AG10803 (cell line): ENCODE data around the gene BCL11B.
A peak's percentile ranks its signal among the peaks of the same experiment; 100 is the strongest.

ENCODE experiments used
- DNase-seq: peaks from one replicate; pipeline ENCODE4 v3.0.0; 2010; ENCODE audit warnings: low read depth
- H3K4me3 ChIP-seq: 2 replicates; pipeline ENCODE4 v1.5.1; 2011; ENCODE audit warnings: mild to moderate bottlenecking, low read length, control low read depth
- TF ChIP-seq, protein P1 (sequence below): conservative IDR thresholded peaks from 2 replicates; pipeline ENCODE4 v1.5.1; 2011; ENCODE audit warnings: mild to moderate bottlenecking, low read length, control low read depth, inconsistent platforms

The BCL11B gene

DNA sequence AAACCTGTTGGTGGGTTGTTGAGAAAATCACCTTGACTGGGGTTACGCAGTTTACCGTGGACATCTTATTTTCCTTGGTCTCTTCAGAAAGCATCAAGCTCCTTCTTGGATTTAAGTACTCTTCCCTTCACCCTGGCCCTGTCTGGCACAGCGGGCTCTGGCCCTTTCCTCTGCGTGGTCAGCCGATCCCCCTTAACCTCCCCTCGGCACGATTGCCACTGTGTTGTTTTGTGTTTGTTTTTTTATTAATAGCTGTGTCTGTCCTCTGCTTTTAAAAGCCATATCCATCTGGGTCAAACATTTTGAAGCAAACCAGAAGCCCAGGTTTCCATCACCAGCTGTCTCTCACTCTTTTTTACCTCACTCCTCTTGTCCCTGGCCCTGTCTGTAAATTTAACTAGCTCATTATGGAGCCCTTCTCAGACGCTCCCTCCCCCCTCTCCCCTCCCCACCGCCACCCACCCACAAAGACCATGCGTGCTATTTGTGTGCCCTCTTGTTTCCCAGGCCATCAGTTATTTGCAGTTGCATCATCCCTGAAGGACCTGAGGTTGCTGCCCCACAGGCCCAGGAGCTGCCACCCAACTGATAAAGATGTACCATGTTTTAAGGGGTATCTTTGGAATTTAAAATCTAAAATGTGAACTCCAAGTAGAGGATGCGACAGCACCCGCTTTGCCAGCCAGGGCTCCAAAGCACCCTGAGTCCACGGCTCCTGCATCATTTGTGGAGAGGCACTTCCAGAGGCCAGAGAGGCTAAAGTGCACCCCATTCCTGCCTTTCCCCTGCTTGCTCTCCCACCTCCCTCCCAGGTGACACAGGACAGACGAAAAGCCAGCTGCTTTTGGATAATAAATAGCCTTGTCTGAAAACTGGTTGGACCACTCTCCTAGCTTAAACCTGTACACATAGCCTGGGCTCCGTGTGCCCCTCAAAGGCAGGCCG is 3.9 kb downstream of the BCL11B start:
- TF ChIP-seq, protein P1, sequence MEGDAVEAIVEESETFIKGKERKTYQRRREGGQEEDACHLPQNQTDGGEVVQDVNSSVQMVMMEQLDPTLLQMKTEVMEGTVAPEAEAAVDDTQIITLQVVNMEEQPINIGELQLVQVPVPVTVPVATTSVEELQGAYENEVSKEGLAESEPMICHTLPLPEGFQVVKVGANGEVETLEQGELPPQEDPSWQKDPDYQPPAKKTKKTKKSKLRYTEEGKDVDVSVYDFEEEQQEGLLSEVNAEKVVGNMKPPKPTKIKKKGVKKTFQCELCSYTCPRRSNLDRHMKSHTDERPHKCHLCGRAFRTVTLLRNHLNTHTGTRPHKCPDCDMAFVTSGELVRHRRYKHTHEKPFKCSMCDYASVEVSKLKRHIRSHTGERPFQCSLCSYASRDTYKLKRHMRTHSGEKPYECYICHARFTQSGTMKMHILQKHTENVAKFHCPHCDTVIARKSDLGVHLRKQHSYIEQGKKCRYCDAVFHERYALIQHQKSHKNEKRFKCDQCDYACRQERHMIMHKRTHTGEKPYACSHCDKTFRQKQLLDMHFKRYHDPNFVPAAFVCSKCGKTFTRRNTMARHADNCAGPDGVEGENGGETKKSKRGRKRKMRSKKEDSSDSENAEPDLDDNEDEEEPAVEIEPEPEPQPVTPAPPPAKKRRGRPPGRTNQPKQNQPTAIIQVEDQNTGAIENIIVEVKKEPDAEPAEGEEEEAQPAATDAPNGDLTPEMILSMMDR = no peak
- DNase-seq = no peak
- no peak overlapping the region for H3K4me3 ChIP-seq

DNA sequence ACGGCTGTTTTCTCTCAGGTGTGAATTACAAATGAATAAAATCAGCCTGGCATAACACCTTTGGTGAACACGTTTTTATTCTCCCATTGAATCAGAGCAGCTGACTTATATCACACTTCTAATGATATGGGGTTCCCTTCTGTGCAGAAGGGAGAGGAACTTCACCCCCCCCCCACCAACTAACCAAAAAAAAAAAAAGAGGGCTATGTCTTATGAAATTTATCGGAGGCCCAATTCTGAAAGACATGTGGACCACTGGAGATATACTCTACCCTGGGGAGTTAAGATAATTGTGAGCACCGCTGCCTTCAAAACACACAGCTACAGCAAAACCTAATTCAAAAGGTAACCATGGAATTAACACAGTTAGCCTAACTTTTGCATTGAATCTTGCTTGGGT is 4.6 kb downstream of the BCL11B start:
- TF ChIP-seq, protein P1 = no peak
- no peak for DNase-seq
- H3K4me3 ChIP-seq = no peak overlapping the region

DNA sequence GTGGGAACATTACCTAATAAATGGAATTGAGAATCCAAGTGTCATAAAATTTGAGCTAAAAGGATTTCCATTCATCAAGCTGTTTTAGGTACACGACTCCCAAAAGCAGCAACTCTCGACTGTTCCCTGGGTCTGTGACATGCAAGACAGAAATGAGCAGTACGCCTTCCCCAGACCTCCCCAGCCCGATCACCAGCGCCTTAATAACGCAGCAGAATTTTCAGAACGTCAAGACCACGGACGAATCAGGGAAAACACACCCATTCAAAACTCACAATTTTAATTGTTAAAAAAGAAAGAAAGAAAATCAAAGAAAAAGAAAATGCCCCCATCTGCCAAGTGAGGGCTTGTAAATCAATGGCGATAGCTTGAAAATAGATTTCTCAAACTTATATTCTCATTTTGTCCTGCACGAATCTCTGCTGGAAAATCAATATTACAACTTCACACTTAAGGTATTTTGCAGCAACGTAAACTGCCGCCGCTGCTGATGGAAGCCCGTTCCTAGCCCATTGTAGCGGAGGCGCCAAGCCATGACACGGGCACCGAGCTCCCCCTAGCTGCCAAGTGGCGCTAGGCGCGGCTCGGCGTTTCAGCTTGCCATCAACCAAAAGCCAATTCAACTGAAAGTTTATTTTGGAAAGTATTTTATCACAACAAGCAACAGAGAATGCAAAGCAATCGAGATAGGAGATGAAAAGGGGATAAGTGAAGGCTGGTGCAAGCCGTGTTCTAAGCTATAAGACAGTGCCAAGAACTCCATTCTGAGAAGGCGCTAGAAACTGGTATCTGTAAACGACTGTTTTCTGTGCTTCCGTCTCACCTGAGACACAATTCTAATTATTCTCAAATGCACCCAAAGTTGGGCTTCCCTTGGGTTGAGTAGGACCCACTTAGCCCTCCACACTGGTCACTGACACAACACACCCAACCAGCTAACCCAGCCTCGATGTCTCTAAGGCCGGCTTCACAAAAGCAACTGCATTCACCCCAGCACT is 5.5 kb downstream of the BCL11B start:
- H3K4me3 ChIP-seq = peak overlapping the region; percentile 43
- TF ChIP-seq, protein P1 = peak; percentile 98
- peak; percentile 62 for DNase-seq

- TF ChIP-seq, protein P1 = no peak
- no peak for DNase-seq
- H3K4me3 ChIP-seq = no peak overlapping the region
These were observed 6.4 kb downstream of the BCL11B start for GRCh38 chr14:99265571-99265970.

DNA sequence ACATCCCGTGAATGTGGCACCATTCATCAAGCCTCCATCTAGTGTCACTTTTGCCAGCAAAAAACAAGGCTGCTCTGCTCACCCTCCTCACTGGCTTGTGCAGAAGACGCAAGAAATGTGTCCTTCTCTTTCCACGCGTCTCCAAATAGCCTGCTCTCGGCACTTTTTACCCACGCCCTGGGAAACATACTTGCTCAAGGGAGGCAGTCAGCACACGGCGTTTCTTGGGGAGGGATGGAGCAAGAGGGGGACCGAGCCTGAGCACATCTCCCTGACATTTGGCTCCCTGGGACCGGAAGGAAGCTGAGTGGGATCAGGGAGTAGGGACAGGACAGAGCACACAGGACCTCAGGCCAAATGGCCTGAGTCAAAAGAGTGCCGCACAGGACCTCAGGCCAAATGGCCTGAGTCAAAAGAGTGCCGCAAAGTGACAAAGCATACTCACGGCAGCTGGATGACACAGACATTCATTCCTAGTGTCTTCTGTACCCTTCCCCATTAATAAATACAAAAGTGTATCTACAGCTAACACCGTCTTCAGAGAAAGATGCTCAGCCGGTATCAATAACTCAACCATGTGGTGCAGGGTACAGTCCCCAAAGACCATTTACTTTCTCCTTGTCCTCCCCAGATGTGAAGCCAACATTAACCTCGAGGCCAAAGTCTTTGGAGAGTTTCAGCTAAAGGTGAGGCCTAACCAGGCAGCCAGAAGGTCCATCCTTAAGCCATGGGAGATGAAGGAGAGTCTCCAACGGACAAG is 7.1 kb downstream of the BCL11B start:
- no peak for DNase-seq
- TF ChIP-seq, protein P1 = no peak
- no peak overlapping the region for H3K4me3 ChIP-seq

DNA sequence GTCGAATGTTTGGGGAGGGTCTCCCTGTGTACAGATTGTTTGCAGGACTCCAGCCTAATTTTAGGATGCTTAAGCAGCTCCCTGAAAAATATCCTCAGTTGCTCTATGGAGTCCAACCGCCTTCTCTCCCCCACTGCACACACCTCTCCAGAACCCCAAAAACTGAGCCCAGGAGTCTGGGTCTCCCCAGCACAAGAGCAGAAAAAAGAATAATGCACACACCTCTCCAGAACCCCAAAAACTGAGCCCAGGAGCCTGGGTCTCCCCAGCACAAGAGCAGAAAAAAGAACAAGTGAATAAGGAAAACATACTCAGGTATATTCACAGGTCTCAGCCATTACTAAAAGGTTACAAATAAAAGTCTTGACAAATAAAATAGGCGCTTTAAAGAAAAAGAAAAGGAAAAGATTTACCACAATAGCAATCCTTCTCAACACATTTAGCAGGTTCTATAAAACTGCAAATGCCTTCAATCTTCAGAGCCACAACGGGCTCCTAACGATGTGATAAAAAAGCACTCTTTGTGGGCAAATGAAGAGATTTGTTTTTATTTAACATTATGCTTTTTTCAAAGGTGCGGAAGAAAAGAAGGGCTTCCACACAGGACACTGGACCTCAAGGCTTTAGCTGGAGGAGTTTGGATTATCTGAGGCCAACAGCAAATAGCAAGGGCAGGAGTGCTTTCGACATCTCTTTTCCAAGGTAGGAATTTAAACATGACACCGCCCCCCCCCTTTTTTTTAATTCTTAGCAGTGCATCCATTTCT is 8.2 kb downstream of the BCL11B start:
- TF ChIP-seq, protein P1 = no peak
- DNase-seq = no peak
- no peak overlapping the region for H3K4me3 ChIP-seq
